Effector CD4-positive, alpha-beta T cell (primary cell): ENCODE data around the gene FOXN4.

Source experiments
- DNase-seq: peaks from one replicate; pipeline ENCODE4 v3.0.0-alpha.2; 2020

The FOXN4 gene

GRCh38 chr12:109277899-109278762 lies 31.0 kb downstream of the FOXN4 start:
- DNase-seq: no peak

DNA sequence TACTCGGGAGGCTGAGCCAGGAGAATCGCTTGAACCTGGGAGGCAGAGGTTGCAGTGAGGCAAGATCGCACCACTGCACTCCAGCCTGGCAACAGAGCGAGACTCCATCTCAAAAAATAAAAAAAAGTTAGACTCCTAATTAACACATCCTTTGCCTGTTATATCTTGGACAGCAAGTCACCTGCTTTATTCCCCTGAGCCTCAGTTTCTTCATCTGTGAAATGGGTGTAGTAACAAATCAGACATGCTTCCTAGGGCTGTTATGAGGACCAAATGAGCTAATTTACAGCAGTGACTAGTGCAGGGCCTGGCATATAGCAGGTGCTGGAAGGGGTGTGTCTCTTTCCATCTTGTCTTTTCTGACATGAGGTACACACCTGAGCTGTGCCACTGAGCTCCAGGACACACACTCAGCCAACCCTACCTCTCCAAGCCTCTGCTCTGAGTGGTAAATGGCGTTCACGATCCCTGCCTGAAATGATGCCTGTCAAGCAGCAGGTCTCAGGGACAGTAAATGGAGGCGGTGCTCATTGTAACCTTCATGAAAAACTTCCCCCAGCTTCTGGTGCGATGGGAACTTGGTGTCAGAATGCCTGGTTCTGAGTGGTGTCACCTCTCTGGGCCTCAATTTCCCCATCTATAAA lies 31.7 kb downstream of the FOXN4 start:
- no peak for DNase-seq

DNA sequence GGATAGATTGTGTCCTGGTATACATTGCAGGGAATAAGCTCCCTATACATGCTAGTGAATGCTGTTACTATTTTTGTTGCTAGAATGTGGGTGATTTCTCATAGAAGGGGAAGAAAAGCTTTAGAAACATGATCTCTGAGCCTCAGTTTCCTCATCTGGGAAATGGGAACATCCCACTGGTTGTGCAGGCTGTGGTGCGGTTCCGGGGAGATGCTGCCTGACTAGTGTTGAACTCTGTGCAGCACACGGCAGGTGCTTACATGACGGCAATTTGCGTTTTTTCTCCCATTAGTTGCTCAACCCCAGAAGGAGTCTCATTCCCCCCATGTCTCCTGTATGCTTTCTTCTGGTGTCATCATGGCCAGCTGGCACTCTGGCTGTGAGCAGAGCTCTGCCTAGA lies 32.9 kb downstream of the FOXN4 start:
- no peak for DNase-seq

GRCh38 chr12:109275173-109275572 lies 33.9 kb downstream of the FOXN4 start:
- no peak for DNase-seq

DNA sequence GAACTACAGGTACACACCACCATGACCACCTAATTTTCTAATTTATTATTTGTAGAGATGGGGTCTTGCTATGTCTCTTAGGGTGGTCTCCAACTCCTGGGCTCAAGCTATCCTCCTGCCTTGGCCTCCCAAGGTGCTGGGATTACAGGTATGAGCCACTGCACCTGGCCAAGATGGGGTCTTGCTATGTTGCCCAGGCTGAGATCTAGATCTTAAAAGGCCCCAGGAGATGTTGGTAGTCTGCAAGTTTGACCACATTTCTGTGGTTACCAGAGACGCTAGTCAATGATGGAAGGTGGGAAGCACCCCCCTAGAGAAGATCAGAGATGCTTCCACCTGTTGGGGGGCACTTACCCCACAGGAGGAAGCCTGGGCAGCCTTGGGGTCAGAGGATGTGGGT lies 34.7 kb downstream of the FOXN4 start:
- no peak for DNase-seq

GRCh38 chr12:109273354-109273753 lies 35.7 kb downstream of the FOXN4 start:
- no peak for DNase-seq

- DNase-seq: no peak
Measured at GRCh38 chr12:109271418-109271817, 37.7 kb downstream of the FOXN4 start.

- DNase-seq: no peak
Measured at GRCh38 chr12:109270494-109270893, 38.6 kb downstream of the FOXN4 start.

DNA sequence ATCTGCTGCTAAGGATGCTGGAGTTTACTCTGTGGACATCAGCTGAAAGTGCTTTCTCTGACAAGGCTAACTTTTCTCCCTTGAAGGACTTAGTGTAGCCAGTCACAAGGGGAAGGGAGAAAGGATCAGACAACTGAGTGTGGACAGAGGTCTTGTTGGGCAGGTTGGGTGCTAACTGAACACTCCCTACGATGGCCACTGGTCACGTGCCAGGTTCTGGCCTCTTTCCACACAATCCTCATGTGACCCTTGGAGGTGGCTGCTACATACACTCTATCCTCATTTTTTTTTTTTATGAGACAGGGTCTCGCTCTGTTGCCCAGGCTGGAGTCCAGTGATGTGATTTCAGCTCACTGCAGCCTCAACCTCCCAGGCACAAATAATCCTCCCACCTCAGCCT lies 39.7 kb downstream of the FOXN4 start:
- DNase-seq: no peak

DNA sequence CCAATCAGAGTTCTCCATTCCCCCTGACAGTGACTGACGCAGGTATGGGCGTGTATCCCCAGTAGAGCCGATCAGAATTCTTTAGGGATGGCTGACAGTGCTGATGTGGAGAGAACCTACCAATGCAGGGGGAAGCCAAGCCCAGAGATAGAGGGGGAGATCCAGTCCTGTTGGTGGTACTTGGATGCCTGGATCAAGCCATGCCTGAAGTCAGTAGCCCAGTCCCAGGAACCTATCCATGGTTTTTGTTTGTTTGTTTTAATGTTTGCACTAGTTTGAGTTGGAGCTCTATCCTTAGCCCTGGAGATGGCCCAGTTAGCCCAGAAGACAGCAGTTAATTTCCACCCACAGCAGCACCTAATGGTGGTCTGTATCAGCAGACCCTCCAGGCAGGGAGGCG lies 40.2 kb downstream of the FOXN4 start:
- DNase-seq: no peak

DNA sequence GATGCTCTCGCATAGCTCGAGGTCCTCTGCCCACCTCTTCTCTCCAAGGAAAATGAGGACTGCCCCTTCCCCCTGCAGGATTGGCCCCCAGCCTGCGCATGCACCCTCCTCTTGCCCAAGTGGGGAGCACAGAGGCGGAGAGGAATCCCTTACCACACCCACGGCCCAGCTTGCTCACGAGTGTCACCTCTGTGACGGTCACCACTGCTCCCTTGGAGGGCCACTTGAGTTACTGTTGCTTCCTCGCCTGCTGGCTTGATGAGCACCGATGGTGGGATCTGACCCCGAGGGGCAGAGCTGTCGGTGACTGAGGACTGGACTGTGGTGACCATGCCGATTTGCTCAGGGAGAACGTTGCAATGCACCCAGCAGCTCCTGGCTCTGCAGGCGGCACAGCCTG lies 41.7 kb downstream of the FOXN4 start:
- no peak for DNase-seq

GRCh38 chr12:109266106-109266879 lies 42.8 kb downstream of the FOXN4 start:
- DNase-seq: no peak

DNA sequence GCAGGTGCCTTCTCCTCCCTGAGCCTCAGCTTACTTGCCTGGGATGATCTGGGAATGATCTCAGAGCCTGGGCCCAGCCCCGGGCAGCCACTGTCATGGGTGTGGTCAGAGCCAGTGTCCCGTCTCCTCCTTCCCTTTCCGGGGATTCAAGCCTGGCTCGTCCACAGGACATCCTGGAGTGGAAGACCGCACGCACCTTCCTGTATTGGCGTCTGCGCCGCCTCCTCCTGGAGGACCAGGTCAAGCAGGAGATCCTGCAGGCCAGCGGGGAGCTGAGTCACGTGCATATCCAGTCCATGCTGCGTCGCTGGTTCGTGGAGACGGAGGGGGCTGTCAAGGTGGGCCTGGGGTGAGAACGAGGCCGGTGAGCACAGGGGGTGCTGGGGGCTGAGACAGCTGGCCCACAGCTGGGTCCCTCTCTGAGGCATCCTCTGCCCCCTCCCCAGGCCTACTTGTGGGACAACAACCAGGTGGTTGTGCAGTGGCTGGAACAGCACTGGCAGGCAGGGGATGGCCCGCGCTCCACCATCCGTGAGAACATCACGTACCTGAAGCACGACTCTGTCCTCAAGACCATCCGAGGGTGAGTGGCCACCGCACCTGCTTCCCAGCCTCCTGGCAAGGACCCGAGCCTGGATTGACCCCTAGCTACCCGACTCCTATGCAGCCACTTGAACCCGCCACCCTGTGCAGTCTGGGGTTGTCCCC lies 44.0 kb downstream of the FOXN4 start:
- no peak for DNase-seq

DNA sequence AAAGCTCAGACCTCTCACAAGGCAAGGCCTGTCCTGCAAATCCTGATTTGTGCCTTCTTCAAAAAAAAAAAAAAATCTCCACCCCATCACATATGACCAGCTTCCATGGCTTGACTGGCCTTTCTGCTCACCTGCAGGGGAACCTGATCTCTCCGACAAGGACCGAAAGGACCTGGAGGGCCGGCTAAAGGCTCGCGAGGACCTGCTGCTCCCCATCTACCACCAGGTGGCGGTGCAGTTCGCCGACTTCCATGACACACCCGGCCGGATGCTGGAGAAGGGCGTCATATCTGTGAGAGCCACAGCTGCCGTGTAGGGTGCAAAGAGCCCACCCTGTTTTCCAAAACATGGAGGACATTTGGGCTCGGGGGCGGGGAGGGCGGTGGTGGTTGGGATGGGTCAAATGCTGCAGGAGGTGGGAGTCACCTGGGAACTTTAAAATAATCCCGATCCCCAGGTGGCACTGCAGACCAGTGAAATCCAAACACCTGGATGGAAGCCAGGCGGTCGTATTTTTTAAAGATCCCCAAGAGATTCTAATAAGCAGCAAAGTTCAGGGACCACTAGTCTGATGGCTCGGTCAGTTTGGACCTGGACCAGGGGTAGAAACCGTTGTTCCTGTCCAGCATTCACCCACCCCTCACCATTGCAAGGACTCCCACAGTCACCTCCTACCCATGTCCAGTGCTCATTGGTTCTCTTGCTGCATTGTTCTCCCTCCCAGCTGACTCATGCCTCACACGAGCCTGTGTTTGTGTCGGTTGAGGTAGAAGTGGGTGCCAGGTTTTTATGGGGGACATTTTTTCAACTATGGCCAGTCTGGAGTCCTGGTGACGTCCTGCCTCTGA lies 44.8 kb downstream of the FOXN4 start:
- no peak for DNase-seq

GRCh38 chr12:109263439-109263838 lies 45.6 kb downstream of the FOXN4 start:
- no peak for DNase-seq

- no peak for DNase-seq
Measured at GRCh38 chr12:109261939-109262338, 47.1 kb downstream of the FOXN4 start.

DNA sequence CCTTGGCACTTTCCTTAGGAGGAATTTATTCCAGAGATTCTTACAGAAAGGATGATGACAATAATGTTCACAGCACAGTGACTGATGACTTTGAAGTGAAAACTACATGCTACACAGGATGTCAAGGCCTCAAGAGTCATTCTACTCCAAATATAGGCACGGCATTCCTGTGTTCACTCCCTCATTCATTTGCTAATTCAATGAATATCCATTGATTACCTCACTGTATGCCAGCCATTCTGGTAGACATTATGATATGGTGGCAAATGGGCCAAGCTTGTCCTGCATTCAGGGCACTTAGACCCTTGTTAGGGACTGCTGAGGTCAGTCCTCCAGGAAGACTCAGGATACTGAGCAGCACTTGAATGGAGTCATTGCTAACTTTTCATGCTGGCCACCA lies 48.0 kb downstream of the FOXN4 start:
- no peak for DNase-seq

- DNase-seq: no peak
Measured at GRCh38 chr12:109259545-109259895, 49.6 kb downstream of the FOXN4 start.

GRCh38 chr12:109258607-109259544 lies 50.2 kb downstream of the FOXN4 start:
- no peak for DNase-seq

- no peak for DNase-seq
Measured at GRCh38 chr12:109258201-109258600, 50.9 kb downstream of the FOXN4 start.

- no peak for DNase-seq
Measured at GRCh38 chr12:109256011-109256410, 53.1 kb downstream of the FOXN4 start.
